ENCODE results near the gene FOXE1.

Gene FOXE1

GRCh38 chr9:97853056-97853843, at the start of gene FOXE1:
FOXE1 (plus strand) TSS chr9:97853226; CDS start chr9:97853915, 689 bp downstream.
- no peak for DNase-seq

GRCh38 chr9:97804059-97804365, 49.0 kb upstream of the FOXE1 start:
- DNase-seq: no peak

- no peak for DNase-seq
Measured at GRCh38 chr9:97806721-97807120, 46.3 kb upstream of the FOXE1 start.

GRCh38 chr9:97807681-97808080, 45.3 kb upstream of the FOXE1 start:
- no peak for DNase-seq

GRCh38 chr9:97808415-97808814, 44.6 kb upstream of the FOXE1 start:
- DNase-seq: no peak

- no peak for DNase-seq
Measured at GRCh38 chr9:97808972-97809371, 44.1 kb upstream of the FOXE1 start.

GRCh38 chr9:97809666-97810344, 43.2 kb upstream of the FOXE1 start:
- DNase-seq: no peak

GRCh38 chr9:97811533-97812246, 41.3 kb upstream of the FOXE1 start:
- no peak for DNase-seq

- DNase-seq: no peak
Measured at GRCh38 chr9:97812247-97812543, 40.8 kb upstream of the FOXE1 start.

GRCh38 chr9:97813072-97813471, 40.0 kb upstream of the FOXE1 start:
- no peak for DNase-seq

GRCh38 chr9:97819735-97820134, 33.3 kb upstream of the FOXE1 start:
- DNase-seq: no peak

- DNase-seq: no peak
Measured at GRCh38 chr9:97820373-97820772, 32.7 kb upstream of the FOXE1 start.

GRCh38 chr9:97830884-97831829, 21.9 kb upstream of the FOXE1 start:
- no peak for DNase-seq

- DNase-seq: no peak
Measured at GRCh38 chr9:97831843-97832636, 21.0 kb upstream of the FOXE1 start.

GRCh38 chr9:97840521-97840920, 12.5 kb upstream of the FOXE1 start:
- DNase-seq: no peak

- DNase-seq: no peak
Measured at GRCh38 chr9:97842960-97843359, 10.1 kb upstream of the FOXE1 start.

GRCh38 chr9:97845130-97845529, 7.9 kb upstream of the FOXE1 start:
- no peak for DNase-seq

- DNase-seq: no peak
Measured at GRCh38 chr9:97845763-97846162, 7.3 kb upstream of the FOXE1 start.

GRCh38 chr9:97846347-97846746, 6.7 kb upstream of the FOXE1 start:
- DNase-seq: no peak

GRCh38 chr9:97847474-97848214, 5.4 kb upstream of the FOXE1 start:
- DNase-seq: no peak

- no peak for DNase-seq
Measured at GRCh38 chr9:97848215-97848479, 4.9 kb upstream of the FOXE1 start.
